NCI-H1436 treated with DMSO at 0.1 percent for 48 hours (cell line): ENCODE results near the gene LRP10.
"Not testable (repeated sequence)": the region's sequence is repeated elsewhere in the genome, so short reads cannot be mapped to it uniquely, and the experiment has no call there.

Experiments used
- DNase-seq: peaks from one replicate; lab custom pipeline; 2025; lab: John Stamatoyannopoulos, UW

LRP10 gene

GRCh38 chr14:22887260-22887989 is 15.9 kb downstream of the LRP10 start:
- DNase-seq, result peak; percentile 74

- DNase-seq, result peak; percentile 5
Measured at GRCh38 chr14:22887990-22888378, 16.4 kb downstream of the LRP10 start.

DNA sequence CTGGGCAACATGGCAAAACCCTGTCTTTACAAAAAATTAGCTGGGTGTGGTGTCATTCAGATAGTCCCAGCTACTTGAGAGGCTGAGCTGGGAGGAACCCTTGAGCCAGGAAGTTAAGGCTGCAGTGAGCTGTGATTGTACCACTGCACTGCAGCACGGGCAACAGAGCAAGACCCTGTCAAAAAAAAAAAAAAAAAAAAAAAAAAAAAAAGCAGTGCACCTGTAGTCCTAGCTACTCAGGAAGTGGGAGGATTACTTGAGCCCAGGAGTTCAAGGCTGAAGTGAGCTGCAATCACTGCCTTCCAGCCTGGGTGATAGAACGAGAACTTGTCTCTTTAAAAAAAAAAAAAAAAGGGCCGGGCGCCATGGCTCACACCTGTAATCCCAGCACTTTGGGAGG is 17.1 kb downstream of the LRP10 start:
- DNase-seq, result no peak

GRCh38 chr14:22890416-22890815 is 18.9 kb downstream of the LRP10 start:
- DNase-seq, result no peak

DNA sequence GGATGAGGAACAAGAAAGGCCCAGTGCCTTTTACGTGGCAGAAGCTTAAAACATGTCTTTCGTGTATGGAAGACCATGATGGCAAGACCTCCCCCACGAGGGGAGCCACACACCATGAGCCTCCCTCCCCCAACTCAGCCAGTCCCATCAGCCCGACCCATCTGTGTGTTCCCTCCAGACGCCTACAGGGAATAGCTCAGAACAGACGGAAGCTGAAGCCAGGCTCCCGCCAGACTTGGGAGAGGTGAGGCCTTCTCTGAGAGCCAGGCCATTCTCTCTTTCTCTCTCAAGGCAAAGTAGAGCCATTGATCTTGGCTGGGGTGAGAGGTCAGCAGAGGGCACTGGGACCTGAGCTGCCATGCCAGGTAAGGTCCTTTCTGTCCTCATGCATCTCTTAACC is 20.9 kb downstream of the LRP10 start:
- DNase-seq, result no peak

DNA sequence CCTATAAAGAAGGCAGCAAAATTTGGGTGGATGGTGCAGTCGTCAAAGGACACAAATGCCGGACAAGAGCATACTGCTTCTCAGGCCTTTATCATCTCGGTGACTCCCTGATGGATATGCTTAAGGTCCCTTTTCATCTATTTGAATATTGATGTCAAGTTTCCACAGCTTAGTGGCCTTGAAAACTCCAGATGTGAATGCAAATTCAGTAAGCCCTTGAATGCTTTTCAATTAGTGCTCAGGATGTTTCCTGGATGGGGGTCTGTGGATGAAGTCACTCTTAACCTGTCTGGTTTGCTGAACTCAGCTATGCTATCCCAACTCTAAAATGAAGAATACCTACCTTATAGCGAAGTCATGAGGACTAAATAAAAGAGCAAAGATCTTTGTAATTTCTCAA is 22.2 kb downstream of the LRP10 start:
- no peak for DNase-seq

- DNase-seq, result no peak
Measured at GRCh38 chr14:22895402-22895801, 23.9 kb downstream of the LRP10 start.

DNA sequence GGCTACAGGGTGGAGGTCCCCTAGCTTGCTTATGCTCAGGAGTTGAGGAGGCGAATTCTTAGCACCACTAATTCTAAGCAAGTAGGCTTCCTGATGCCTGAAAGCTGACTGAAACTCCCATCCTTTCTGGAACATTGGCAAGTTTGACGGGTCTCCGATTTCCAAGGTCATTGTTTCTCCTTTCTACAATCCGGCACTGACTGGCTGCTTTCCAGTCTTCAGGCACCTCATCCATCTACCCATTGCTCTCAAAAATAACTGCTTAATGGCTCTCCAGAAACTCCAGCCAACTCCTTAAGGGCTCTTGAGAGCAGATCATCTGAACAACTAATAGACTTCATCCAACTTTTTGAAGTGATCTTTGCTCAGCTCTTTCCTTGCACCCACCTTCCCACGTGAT is 24.8 kb downstream of the LRP10 start:
- DNase-seq, result no peak

- no peak for DNase-seq
Measured at GRCh38 chr14:22896760-22897159, 25.2 kb downstream of the LRP10 start.

- DNase-seq, result no peak
Measured at GRCh38 chr14:22897357-22897756, 25.8 kb downstream of the LRP10 start.

GRCh38 chr14:22898302-22899090 is 27.0 kb downstream of the LRP10 start:
- no peak for DNase-seq

- no peak for DNase-seq
Measured at GRCh38 chr14:22900081-22900799, 28.7 kb downstream of the LRP10 start.

GRCh38 chr14:22901799-22902198 is 30.3 kb downstream of the LRP10 start:
- no peak for DNase-seq

- DNase-seq, result no peak
Measured at GRCh38 chr14:22903742-22904087, 32.2 kb downstream of the LRP10 start.

DNA sequence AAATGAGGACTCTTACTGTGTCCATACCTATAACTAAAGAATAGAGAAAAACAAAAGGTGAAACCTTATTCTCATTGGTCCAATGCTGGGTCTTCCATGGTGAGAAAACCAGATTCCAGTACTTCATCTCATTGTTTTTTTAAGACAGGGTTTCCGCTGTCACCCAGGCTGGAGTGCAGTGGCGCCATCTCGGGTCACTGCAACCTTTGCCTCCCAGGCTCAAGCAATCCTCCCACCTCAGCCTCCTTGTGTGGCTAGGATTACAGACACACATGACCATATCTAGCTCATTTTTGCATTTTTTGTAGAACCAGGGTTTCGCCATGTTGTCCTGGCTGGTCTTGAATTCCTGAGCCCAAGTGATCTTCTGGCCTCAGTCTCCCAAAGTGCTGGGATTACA is 34.1 kb downstream of the LRP10 start:
- no peak for DNase-seq

GRCh38 chr14:22906073-22906472 is 34.5 kb downstream of the LRP10 start:
- DNase-seq, result no peak

DNA sequence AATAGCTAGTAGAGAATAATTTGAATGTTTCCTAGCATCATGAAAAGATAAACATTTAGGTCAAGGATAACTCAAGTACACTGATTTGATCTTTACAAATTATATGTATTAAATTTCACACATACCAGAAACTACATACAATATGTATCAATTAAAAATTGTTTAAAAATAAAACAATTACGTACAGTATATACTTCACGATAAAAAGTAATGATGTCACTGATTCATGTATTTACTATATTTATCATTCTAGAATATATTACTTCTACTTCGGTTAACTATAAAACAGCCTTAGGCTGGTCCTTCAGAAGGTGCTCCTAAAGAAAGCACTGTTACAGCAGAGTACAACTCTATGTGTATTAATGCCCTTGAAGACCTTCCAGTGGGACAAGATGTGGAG is 35.9 kb downstream of the LRP10 start:
- DNase-seq, result no peak

GRCh38 chr14:22908601-22909000 is 37.1 kb downstream of the LRP10 start:
- no peak for DNase-seq

DNA sequence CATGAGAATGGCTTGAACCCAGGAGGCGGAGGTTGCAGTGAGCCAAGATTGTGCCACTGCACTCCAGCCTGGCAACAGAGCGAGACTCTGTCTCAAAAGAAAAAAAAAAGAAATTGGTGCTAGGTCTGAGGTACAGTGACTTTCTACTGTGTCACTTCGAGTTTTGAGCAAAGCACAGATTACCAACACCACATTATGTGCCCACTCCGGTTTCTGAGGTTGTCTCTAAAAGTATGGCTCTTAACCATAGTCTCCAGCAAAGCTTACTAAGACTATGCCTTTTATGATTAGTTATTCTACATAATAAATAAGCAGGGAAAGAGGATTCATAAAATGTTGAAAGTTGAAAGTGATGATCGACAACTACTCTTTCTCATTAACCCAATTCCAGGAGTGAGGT is 39.4 kb downstream of the LRP10 start:
- DNase-seq, result no peak

DNA sequence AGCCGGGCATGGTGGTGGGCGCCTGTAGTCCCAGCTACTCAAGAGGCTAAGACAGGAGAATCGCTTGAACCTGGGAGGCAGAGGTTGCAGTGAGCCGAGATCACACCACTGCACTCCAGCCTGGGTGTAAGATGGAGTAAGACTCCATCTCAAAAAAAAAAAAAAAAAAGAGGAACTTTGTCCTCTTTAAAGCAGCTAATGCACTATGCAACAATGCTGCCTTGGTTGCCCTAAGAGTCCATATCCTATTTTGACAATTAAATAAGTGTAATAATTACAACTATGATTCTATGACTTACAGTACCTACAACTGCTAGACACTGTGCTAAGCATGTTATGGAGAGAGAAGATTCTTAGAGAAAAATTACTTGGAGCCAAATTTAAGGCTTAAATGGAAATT is 43.3 kb downstream of the LRP10 start:
- DNase-seq, result not testable (repeated sequence)

DNA sequence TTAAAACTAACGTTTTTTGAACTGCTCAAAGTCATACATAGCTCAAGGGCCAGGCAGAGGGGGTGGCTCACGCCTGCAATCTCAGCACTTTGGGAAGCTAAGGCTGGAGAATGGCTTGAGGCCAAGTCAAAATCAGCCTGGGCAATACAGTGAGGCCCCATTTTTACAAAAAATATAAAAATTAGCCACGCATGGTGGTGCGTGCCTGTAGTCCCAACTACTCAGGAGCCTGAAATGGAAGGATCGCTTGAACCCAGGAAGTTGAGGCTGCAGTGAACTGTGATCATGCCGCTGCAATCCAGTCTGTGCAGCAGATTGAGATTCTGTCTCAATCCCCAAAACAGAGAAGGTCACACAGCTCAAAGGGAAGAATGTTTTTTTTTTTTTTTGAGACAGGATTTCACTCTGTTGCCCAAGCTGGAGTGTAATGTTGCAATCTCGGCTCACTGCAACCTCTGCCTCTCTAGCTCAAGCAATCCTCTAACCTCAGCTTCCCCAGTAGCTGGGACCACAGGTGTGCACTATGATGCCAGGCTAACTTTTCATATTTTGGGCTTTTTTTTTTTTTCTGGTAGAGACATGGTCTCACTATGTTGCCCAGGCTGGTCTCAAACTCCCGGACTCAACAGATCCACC is 44.5 kb downstream of the LRP10 start:
- no peak for DNase-seq

GRCh38 chr14:22918804-22919600 is 47.5 kb downstream of the LRP10 start, which contains the start of gene RBM23:
TSS of gene RBM23 (minus strand) at chr14:22919149.
- DNase-seq, result peak; percentile 99
